K562 (cell line): Measurements from ENCODE around the gene MEX3D. TPM values are rescaled to one million over a fixed set of nuclear protein-coding genes. Genes with fewer than 3 reads are reported as not detected.

Experiments used
- ARID1B ChIP-seq: fragments of 450-650 bp; IDR thresholded peaks from 2 replicates; pipeline ENCODE4 v1.6.1; 2016; ENCODE audit warnings: antibody characterized with exemption, mild to moderate bottlenecking, inconsistent platforms
- ARID2 ChIP-seq: fragments of 450-650 bp; IDR thresholded peaks from 2 replicates; pipeline ENCODE4 v1.6.1; 2017; ENCODE audit warnings: antibody characterized with exemption, mild to moderate bottlenecking
- FOXJ3 ChIP-seq: sonication (generic); formaldehyde crosslinking; IDR thresholded peaks from 2 replicates; pipeline ENCODE4 v1.4.0; 2020; ENCODE audit warnings: mild to moderate bottlenecking, missing genetic modification reagents
- FOXK1 ChIP-seq: sonication (generic); formaldehyde crosslinking; IDR thresholded peaks from 2 replicates; pipeline ENCODE4 v1.8.0; 2022; ENCODE audit warnings: missing genetic modification reagents, mild to moderate bottlenecking, borderline replicate concordance
- MIER1 ChIP-seq: fragments of 450-650 bp; IDR thresholded peaks from 2 replicates; pipeline ENCODE4 v1.6.1; 2016; ENCODE audit warnings: antibody characterized with exemption, mild to moderate bottlenecking, low read depth
- MYBL2 ChIP-seq, 2 experiments: fragments of 450-650 bp in 1 of 2; sonication (generic) in 1 of 2; formaldehyde crosslinking in 1 of 2; IDR thresholded peaks; 2 replicates each; pipeline versions ENCODE4 v1.6.1 to v1.8.1; 2017 to 2022; ENCODE audit warnings: borderline replicate concordance in 1 of 2, inconsistent platforms in 1 of 2, low read depth in 1 of 2, mild to moderate bottlenecking in 1 of 2, missing genetic modification reagents in 1 of 2, moderate library complexity in 1 of 2
- PHB2 ChIP-seq: fragments of 450-650 bp; IDR thresholded peaks from 2 replicates; pipeline ENCODE4 v1.6.1; 2017; ENCODE audit warnings: low read depth
- polyA plus RNA-seq, 8 experiments: library from polyadenylated mRNA; depleted of rRNA in 4 of 8; stranded (reverse) in 5 of 8; unstranded in 3 of 8; fragments of >200 nt; fragmentation: Nextera tagmentation in 2 of 8; fragmentation: Illumina TruSeq in 1 of 8; extraction: Ambion mirVana in 2 of 8; extraction: Trizol in 1 of 8; gene quantifications; 2 replicates each; pipeline versions ENCODE4 v1.2.1 to v1.2.3, GENCODE V29; 2011 to 2014; ENCODE audit warnings: inconsistent platforms in 1 of 8, missing spikeins in 1 of 8
- total RNA-seq, 7 experiments: library from RNA; depleted of rRNA in 6 of 7; stranded (reverse); fragments of >200 nt in 6 of 7; fragmentation: Illumina TruSeq in 2 of 7; extraction: Trizol in 2 of 7; gene quantifications; 2 replicates each; pipeline versions ENCODE4 v1.2.1 to v1.2.3, GENCODE V29; 2011 to 2021; ENCODE audit warnings: low replicate concordance in 1 of 7
- TF ChIP-seq, protein P1 (sequence below): fragments of 450-650 bp; IDR thresholded peaks from 2 replicates; pipeline ENCODE4 v1.6.1; 2016; ENCODE audit warnings: mild to moderate bottlenecking, moderate library complexity
- TF ChIP-seq, protein P2 (sequence below): fragments of 200-800 bp; sonication (Bioruptor generic); IDR thresholded peaks from 2 replicates; pipeline ENCODE4 v1.6.1; 2016; ENCODE audit warnings: missing genetic modification characterization, missing compliant biosample characterization

The MEX3D gene
- total and polyA plus RNA-seq, 9 of the 15 experiments (the other 6 are each of a cell fraction or from before 2014, with no cell fraction given), result 1.7 to 39.3 (median 5.7) TPM

DNA sequence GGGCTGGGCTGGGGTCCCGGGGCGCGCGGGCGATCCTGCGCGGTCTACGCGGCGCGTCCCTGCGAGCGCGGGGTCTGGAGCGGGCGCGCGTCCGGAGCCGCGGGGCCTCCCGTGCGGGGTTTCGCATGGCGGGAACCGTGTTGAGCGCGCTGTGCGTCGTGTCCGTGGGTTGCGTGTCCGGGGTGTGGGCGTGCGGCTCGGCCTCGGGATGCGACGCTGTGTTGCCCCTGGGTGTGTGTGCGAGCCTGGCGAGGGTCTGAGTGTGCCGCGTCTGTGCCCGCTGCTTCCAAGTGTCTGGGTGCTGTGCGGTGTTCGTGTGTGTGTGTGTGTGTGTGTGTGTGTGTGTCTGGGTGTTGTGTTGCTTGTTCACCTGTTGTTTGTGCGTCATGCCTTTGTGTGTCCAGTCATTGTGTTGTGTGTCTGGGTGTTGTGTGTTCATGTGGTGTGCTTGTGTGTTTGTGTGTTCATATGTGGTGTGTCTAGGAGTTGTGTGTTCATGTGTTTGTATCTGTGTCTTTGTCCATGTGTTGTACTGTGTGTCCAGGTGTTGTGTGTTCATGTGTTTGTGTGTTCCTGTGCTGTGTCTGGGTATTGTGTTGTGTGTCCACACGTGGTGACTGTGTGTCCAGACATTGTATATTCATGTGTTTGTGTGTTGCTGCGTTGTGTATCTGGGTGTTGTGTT, 43.7 kb downstream of the MEX3D start (continued):
- TF ChIP-seq FOXK1 (CRISPR knock-in tag) (0 out of 2 replicates have a peak, but pooled peaks have one; percentile 46), ARID2 (peak; percentile 39; the same call in 1 of the 2 replicates), ARID1B (peak; percentile 43; the same call in 1 of the 2 replicates), PHB2 (0 out of 2 replicates have a peak, but pooled peaks have one; percentile 29), MYBL2 (IDR thresholded peaks at IDR 0.05; ENCODE audit: low read depth) (peak; percentile 33; the same call in 1 of the 2 replicates), MYBL2 (CRISPR knock-in tag; IDR thresholded peaks at IDR 0.05; ENCODE audit: borderline replicate concordance) (no peak), MIER1 (no peak; the same call in 1 of the 2 replicates), FOXJ3 (CRISPR knock-in tag) (no peak)
- TF ChIP-seq, protein P1, sequence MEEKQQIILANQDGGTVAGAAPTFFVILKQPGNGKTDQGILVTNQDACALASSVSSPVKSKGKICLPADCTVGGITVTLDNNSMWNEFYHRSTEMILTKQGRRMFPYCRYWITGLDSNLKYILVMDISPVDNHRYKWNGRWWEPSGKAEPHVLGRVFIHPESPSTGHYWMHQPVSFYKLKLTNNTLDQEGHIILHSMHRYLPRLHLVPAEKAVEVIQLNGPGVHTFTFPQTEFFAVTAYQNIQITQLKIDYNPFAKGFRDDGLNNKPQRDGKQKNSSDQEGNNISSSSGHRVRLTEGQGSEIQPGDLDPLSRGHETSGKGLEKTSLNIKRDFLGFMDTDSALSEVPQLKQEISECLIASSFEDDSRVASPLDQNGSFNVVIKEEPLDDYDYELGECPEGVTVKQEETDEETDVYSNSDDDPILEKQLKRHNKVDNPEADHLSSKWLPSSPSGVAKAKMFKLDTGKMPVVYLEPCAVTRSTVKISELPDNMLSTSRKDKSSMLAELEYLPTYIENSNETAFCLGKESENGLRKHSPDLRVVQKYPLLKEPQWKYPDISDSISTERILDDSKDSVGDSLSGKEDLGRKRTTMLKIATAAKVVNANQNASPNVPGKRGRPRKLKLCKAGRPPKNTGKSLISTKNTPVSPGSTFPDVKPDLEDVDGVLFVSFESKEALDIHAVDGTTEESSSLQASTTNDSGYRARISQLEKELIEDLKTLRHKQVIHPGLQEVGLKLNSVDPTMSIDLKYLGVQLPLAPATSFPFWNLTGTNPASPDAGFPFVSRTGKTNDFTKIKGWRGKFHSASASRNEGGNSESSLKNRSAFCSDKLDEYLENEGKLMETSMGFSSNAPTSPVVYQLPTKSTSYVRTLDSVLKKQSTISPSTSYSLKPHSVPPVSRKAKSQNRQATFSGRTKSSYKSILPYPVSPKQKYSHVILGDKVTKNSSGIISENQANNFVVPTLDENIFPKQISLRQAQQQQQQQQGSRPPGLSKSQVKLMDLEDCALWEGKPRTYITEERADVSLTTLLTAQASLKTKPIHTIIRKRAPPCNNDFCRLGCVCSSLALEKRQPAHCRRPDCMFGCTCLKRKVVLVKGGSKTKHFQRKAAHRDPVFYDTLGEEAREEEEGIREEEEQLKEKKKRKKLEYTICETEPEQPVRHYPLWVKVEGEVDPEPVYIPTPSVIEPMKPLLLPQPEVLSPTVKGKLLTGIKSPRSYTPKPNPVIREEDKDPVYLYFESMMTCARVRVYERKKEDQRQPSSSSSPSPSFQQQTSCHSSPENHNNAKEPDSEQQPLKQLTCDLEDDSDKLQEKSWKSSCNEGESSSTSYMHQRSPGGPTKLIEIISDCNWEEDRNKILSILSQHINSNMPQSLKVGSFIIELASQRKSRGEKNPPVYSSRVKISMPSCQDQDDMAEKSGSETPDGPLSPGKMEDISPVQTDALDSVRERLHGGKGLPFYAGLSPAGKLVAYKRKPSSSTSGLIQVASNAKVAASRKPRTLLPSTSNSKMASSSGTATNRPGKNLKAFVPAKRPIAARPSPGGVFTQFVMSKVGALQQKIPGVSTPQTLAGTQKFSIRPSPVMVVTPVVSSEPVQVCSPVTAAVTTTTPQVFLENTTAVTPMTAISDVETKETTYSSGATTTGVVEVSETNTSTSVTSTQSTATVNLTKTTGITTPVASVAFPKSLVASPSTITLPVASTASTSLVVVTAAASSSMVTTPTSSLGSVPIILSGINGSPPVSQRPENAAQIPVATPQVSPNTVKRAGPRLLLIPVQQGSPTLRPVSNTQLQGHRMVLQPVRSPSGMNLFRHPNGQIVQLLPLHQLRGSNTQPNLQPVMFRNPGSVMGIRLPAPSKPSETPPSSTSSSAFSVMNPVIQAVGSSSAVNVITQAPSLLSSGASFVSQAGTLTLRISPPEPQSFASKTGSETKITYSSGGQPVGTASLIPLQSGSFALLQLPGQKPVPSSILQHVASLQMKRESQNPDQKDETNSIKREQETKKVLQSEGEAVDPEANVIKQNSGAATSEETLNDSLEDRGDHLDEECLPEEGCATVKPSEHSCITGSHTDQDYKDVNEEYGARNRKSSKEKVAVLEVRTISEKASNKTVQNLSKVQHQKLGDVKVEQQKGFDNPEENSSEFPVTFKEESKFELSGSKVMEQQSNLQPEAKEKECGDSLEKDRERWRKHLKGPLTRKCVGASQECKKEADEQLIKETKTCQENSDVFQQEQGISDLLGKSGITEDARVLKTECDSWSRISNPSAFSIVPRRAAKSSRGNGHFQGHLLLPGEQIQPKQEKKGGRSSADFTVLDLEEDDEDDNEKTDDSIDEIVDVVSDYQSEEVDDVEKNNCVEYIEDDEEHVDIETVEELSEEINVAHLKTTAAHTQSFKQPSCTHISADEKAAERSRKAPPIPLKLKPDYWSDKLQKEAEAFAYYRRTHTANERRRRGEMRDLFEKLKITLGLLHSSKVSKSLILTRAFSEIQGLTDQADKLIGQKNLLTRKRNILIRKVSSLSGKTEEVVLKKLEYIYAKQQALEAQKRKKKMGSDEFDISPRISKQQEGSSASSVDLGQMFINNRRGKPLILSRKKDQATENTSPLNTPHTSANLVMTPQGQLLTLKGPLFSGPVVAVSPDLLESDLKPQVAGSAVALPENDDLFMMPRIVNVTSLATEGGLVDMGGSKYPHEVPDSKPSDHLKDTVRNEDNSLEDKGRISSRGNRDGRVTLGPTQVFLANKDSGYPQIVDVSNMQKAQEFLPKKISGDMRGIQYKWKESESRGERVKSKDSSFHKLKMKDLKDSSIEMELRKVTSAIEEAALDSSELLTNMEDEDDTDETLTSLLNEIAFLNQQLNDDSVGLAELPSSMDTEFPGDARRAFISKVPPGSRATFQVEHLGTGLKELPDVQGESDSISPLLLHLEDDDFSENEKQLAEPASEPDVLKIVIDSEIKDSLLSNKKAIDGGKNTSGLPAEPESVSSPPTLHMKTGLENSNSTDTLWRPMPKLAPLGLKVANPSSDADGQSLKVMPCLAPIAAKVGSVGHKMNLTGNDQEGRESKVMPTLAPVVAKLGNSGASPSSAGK, result peak; percentile 20; the same call in 1 of the 2 replicates
- TF ChIP-seq, protein P2, sequence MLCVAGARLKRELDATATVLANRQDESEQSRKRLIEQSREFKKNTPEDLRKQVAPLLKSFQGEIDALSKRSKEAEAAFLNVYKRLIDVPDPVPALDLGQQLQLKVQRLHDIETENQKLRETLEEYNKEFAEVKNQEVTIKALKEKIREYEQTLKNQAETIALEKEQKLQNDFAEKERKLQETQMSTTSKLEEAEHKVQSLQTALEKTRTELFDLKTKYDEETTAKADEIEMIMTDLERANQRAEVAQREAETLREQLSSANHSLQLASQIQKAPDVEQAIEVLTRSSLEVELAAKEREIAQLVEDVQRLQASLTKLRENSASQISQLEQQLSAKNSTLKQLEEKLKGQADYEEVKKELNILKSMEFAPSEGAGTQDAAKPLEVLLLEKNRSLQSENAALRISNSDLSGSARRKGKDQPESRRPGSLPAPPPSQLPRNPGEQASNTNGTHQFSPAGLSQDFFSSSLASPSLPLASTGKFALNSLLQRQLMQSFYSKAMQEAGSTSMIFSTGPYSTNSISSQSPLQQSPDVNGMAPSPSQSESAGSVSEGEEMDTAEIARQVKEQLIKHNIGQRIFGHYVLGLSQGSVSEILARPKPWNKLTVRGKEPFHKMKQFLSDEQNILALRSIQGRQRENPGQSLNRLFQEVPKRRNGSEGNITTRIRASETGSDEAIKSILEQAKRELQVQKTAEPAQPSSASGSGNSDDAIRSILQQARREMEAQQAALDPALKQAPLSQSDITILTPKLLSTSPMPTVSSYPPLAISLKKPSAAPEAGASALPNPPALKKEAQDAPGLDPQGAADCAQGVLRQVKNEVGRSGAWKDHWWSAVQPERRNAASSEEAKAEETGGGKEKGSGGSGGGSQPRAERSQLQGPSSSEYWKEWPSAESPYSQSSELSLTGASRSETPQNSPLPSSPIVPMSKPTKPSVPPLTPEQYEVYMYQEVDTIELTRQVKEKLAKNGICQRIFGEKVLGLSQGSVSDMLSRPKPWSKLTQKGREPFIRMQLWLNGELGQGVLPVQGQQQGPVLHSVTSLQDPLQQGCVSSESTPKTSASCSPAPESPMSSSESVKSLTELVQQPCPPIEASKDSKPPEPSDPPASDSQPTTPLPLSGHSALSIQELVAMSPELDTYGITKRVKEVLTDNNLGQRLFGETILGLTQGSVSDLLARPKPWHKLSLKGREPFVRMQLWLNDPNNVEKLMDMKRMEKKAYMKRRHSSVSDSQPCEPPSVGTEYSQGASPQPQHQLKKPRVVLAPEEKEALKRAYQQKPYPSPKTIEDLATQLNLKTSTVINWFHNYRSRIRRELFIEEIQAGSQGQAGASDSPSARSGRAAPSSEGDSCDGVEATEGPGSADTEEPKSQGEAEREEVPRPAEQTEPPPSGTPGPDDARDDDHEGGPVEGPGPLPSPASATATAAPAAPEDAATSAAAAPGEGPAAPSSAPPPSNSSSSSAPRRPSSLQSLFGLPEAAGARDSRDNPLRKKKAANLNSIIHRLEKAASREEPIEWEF (CRISPR knock-in tag), result no peak
